Transverse colon (tissue), 4 donors: ENCODE results near the gene PHLDB2. TPM values are rescaled to one million over a fixed set of nuclear protein-coding genes. Genes with fewer than 3 reads are reported as not detected.

Experiments
- DNase-seq: peaks from one replicate; pipeline ENCODE4 v3.0.0-alpha.2; 2019
- H3K27ac ChIP-seq, 4 donors: fragments of 200-600 bp; sonication (generic); 2 replicates each; pipeline ENCODE4 v1.5.1; 2016 to 2018; ENCODE audit warnings: inconsistent platforms in 4 of 4
- H3K27me3 ChIP-seq: fragments of 200-600 bp; sonication (generic); 2 replicates; pipeline ENCODE4 v1.5.1; 2017; ENCODE audit warnings: inconsistent platforms
- H3K36me3 ChIP-seq, 4 donors: fragments of 200-600 bp; sonication (generic); 2 replicates each; pipeline ENCODE4 v1.5.1; 2017 to 2019; ENCODE audit warnings: inconsistent platforms in 4 of 4
- H3K4me1 ChIP-seq, 4 donors: fragments of 200-600 bp; sonication (generic); 2 replicates each; pipeline ENCODE4 v1.5.1; 2017 to 2020; ENCODE audit warnings: inconsistent platforms in 4 of 4
- H3K4me3 ChIP-seq, 4 donors: fragments of 200-600 bp; sonication (generic); 1 replicate in 1 of 4; 2 replicates in 3 of 4; pipeline versions ENCODE4 v1.5.1 to v1.6.1; 2017 to 2019; ENCODE audit warnings: inconsistent platforms in 4 of 4
- H3K9me3 ChIP-seq, 2 donors: fragments of 200-600 bp; sonication (generic); 2 replicates each; pipeline ENCODE4 v1.5.1; 2017 to 2019; ENCODE audit warnings: inconsistent platforms in 2 of 2
- EP300 ChIP-seq: sonication (generic); formaldehyde crosslinking; IDR thresholded peaks from one replicate; pipeline ENCODE4 v1.6.1; 2017; ENCODE audit warnings: antibody characterized with exemption, low read depth
- POLR2A ChIP-seq: fragments of 450-650 bp; IDR thresholded peaks from one replicate; pipeline ENCODE4 v1.6.1; 2016; ENCODE audit warnings: antibody characterized with exemption, mild to moderate bottlenecking, moderate library complexity
- POLR2AphosphoS5 ChIP-seq, 3 donors: sonication (generic); formaldehyde crosslinking; IDR thresholded peaks; one replicate each; pipeline ENCODE4 v1.6.1; 2016; ENCODE audit warnings: antibody characterized with exemption in 3 of 3
- WGBS, 2 donors: methylation state at CpG; one replicate each; pipeline ENCODE4 v1.1.5; 2018; ENCODE audit warnings: low coverage in 1 of 2; 5-methylcytosine and 5-hydroxymethylcytosine counted together
- in situ Hi-C, 4 donors: fragments of 200-750 bp; cut with MboI; loops; one replicate each; pipeline versions ENCODE4 v1.15.0 to v1.15.1; 2017; ENCODE audit warnings: low sequenced_read_pairs in 3 of 4, low pct_ligation_motif_present in 1 of 4, low pct_unique_long_range_greater_than_20kb in 1 of 4
- intact Hi-C: fragments of 100-400 bp; cut with DNase I; formaldehyde crosslinking; loops from one replicate; pipeline ENCODE4 v1.15.1; 2023; ENCODE audit warnings: low total_unique reads
- total RNA-seq, 4 donors: library from RNA; depleted of rRNA; stranded (reverse); fragments of >200 nt; gene quantifications; one replicate each; pipeline ENCODE4 v1.1.0, GENCODE V29; 2016
- TF ChIP-seq, protein P1 (sequence below), 5 experiments: fragments of 200-600 bp in 3 of 5; fragments of 450-650 bp in 2 of 5; sonication (generic) in 3 of 5; IDR thresholded peaks; 1 replicate in 2 of 5; 2 replicates in 3 of 5; pipeline ENCODE4 v1.5.1; 2016 to 2017; ENCODE audit warnings: antibody characterized with exemption in 5 of 5, inconsistent platforms in 3 of 5, mild to moderate bottlenecking in 2 of 5, moderate library complexity in 1 of 5

Gene PHLDB2
- total RNA-seq, 4 donors from 2014 or later: 20.3 to 43.8 (median 24.5) TPM

DNA sequence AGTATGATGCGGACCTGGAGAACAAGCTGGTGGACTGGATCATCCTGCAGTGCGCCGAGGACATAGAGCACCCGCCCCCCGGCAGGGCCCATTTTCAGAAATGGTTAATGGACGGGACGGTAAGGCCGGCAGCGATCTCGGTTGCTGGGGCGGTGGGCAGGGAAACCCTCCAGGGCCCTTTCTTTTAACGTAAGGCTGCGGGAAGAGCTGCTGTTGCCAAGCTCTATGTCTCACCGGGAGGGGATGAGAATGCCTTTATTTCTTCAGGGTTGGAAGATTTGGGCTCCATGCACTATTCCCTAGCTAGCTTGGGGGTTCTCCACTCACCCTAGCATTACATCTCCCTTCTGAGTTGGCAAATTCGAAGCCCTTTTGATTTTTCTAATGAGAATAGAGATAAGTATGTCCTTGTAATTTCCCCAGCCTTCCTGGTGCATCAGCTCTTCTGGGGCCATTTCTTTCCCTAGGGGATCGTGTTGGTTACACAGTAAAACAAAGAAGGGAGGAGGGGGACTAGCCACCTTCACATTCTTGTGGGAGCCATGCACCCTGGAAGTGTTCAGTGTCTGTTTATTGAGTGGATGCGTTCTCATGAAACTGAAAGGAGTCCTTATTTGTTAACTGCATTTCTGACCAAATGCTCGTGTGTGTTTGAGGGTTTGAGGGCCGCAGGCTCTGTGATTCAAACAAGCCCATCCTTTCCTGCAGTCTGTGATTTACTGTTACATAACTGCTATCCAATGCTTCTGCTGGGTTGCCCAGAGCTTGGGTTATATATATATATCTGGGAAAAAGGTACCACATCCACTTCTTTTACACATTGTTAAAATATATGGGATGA, 140.6 kb downstream of the PHLDB2 start:
- H3K27me3 ChIP-seq: peaks cover 23% of the 10 kb centered on the region
- no peak for TF ChIP-seq EP300
- no peak for TF ChIP-seq POLR2A
- TF ChIP-seq POLR2AphosphoS5 (IDR thresholded peaks at IDR 0.05): no peak
- TF ChIP-seq, protein P1, sequence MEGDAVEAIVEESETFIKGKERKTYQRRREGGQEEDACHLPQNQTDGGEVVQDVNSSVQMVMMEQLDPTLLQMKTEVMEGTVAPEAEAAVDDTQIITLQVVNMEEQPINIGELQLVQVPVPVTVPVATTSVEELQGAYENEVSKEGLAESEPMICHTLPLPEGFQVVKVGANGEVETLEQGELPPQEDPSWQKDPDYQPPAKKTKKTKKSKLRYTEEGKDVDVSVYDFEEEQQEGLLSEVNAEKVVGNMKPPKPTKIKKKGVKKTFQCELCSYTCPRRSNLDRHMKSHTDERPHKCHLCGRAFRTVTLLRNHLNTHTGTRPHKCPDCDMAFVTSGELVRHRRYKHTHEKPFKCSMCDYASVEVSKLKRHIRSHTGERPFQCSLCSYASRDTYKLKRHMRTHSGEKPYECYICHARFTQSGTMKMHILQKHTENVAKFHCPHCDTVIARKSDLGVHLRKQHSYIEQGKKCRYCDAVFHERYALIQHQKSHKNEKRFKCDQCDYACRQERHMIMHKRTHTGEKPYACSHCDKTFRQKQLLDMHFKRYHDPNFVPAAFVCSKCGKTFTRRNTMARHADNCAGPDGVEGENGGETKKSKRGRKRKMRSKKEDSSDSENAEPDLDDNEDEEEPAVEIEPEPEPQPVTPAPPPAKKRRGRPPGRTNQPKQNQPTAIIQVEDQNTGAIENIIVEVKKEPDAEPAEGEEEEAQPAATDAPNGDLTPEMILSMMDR (IDR thresholded peaks at IDR 0.05): no peak
- no peak overlapping the region for H3K27ac ChIP-seq
- peaks cover 0 to 13% (median 9%) of the 10 kb centered on the region in 4 donors for H3K4me1 ChIP-seq
- H3K4me3 ChIP-seq: peak overlapping the region in 3 of 4 donors; percentile 21 to 43 (median 28)
- H3K9me3 ChIP-seq: no peaks in the 10 kb centered on the region
- H3K36me3 ChIP-seq: no peaks in the 10 kb centered on the region
- in situ Hi-C loops (no loop called here), intact Hi-C loops (loop anchor here (2.0 to 5.0 kb wide), 2 partner anchors 55 to 917 kb away; no protein-coding TSS in a partner anchor)
- WGBS, 2 donors: 58 to 68% methylated on average over 3 to 18 of the region's 19 CpGs
- no peak for DNase-seq

DNA sequence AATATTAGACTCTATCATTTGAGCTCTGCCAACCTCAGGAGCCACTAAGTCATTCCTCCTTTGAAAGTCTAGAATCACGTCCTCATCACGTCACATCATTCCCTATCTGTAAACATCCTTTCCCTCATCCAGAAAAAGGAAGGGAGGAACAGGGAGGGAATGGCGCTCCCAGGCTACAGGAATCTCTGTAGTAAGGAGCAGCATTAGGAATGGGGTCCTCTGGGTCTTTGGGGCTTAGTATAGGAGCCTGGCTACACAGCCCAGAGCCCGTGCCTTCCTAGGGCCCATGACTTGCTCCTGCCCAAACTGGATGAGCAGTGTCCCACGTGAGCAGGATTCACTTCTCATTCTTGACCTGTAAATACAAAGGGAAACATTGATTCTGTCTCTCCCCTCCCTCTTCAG, 141.3 kb downstream of the PHLDB2 start:
- intact Hi-C loops: loop anchor here (5.0 kb wide), 1 partner anchor 918 kb away; no protein-coding TSS in a partner anchor
- TF ChIP-seq POLR2AphosphoS5 (IDR thresholded peaks at IDR 0.05) (no peak), EP300 (no peak), POLR2A (no peak)
- TF ChIP-seq, protein P1 (IDR thresholded peaks at IDR 0.05): no peak
- in situ Hi-C loops: no loop called here

DNA sequence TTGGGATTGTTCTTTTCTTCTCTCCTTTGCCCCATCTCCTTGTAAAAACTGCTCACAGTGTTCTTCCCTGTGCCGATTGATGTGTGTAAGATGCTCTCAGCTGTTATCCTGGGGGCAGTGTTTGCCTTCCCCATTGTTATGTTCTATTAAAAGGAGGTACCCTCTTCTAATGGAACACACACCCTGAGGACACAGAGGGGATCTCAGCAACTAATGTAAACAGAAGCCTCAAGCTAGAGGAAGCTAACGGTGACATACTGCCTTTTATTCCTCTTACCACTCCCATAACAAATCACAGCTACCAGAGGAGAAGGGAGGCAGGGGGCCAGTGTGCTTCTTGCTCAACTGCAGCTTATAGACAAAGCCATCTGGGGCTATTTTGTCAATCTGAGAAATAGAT, 141.9 kb downstream of the PHLDB2 start:
- TF ChIP-seq, protein P1 (IDR thresholded peaks at IDR 0.05): no peak
- TF ChIP-seq POLR2AphosphoS5 (IDR thresholded peaks at IDR 0.05) (no peak), EP300 (no peak), POLR2A (no peak)
- no peak for DNase-seq
- intact Hi-C loops (loop anchor here (5.0 kb wide), 1 partner anchor 919 kb away; no protein-coding TSS in a partner anchor), in situ Hi-C loops (no loop called here)
- Histone ChIP-seq H3K27me3 (peaks cover 23% of the 10 kb centered on the region), H3K9me3 (no peaks in the 10 kb centered on the region), H3K36me3 (no peaks in the 10 kb centered on the region), H3K27ac (no peak overlapping the region), H3K4me3 (no peak overlapping the region), H3K4me1 (peaks cover 0 to 13% (median 9%) of the 10 kb centered on the region in 4 donors)
- WGBS, 2 donors: 67 to 71% methylated on average over 1 to 2 of the region's 2 CpGs

More for the DNA sequence above, 141.3 kb downstream of the PHLDB2 start:
- H3K36me3 ChIP-seq: no peaks in the 10 kb centered on the region
- H3K9me3 ChIP-seq: no peaks in the 10 kb centered on the region
- H3K4me1 ChIP-seq: peaks cover 0 to 13% (median 9%) of the 10 kb centered on the region in 4 donors
- DNase-seq: no peak
- H3K27ac ChIP-seq: no peak overlapping the region
- no peak overlapping the region for H3K4me3 ChIP-seq
- WGBS, 2 donors: 84 to 91% methylated on average over 3 to 5 of the region's 5 CpGs
- H3K27me3 ChIP-seq: peaks cover 23% of the 10 kb centered on the region

DNA sequence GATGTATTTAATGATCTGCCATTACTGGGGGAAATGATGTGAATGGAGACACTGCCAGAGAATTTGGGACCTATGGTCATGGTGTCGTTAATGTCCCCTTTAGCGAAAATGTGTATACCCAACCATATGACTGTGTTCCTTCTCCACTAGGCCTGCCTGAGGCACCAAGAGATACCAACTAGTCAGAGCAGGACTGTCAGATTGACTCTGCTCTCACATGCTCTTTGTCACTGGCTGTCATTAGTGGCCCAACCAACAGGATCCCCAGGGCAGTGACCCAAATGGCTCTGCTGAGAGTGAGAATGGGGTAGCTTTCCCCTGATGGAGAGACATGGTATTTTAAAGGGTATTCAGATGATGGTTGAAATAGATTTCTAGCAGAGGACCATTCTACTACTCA, 142.5 kb downstream of the PHLDB2 start:
- no peaks in the 10 kb centered on the region for H3K9me3 ChIP-seq
- in situ Hi-C loops: no loop called here
- H3K27ac ChIP-seq: no peak overlapping the region
- peaks cover 23% of the 10 kb centered on the region for H3K27me3 ChIP-seq
- WGBS, 2 donors: 96 to 100% methylated on average over 2 of the region's 2 CpGs
- H3K4me1 ChIP-seq: peaks cover 0 to 13% (median 9%) of the 10 kb centered on the region in 4 donors
- DNase-seq: no peak
- no peak overlapping the region for H3K4me3 ChIP-seq
- H3K36me3 ChIP-seq: no peaks in the 10 kb centered on the region
- intact Hi-C loops: loop anchor here (5.0 kb wide), 1 partner anchor 919 kb away; no protein-coding TSS in a partner anchor
- no peak for TF ChIP-seq POLR2AphosphoS5 (IDR thresholded peaks at IDR 0.05)
- no peak for TF ChIP-seq POLR2A
- TF ChIP-seq EP300: no peak
- TF ChIP-seq, protein P1 (IDR thresholded peaks at IDR 0.05): no peak
